K562 (cell line): ENCODE results near the gene IRS1. TPM values are rescaled to one million over a fixed set of nuclear protein-coding genes. Genes with fewer than 3 reads are reported as not detected.
A peak's percentile ranks its signal among the peaks of the same experiment; 100 is the strongest.

Experiments used
- ATAC-seq: fragments of 200-7000 bp; cut with Tn5 transposase; 3 replicates; pipeline ENCODE4 v1.9.1; 2020; ENCODE audit warnings: moderate library complexity
- BruUV-seq: library from RNA; stranded (reverse); fragments of 400-500 nt; replicated peaks from 2 replicates; lab custom pipeline; 2021; lab: Mats Ljungman, UMichigan
- CTCF ChIA-PET: fragments of 300-600 bp; formaldehyde crosslinking; extraction: SDS; loops from one replicate; lab custom pipeline; 2021; ENCODE audit warnings: low intra/inter-chr PET ratio; lab: Yijun Ruan, JAX
- POLR2A ChIA-PET: fragments of 300-600, 350-650 bp; sonication (Branson Sonifier 250); formaldehyde crosslinking; extraction: SDS; loops from one replicate; lab custom pipeline; 2021; ENCODE audit warnings: antibody characterized with exemption, inconsistent platforms; lab: Yijun Ruan, JAX
- DNase-seq, 4 experiments: peaks; one replicate each; pipeline versions ENCODE4 v3.0.0 to v3.0.0-alpha.2; 2011 to 2018; ENCODE audit warnings: low spot score in 3 of 4, mixed read lengths in 3 of 4; ENCODE audit errors: extremely low read depth in 1 of 4
- FAIRE-seq: peaks from 2 replicates; lab custom pipeline; 2011; peaks lifted over from hg19 to GRCh38; lab: Jason Lieb, UNC
- H2AFZ ChIP-seq: 2 replicates; pipeline ENCODE4 v1.6.0; 2011; ENCODE audit warnings: low read depth, low read length, control low read depth, inconsistent platforms
- H3K27ac ChIP-seq: fragments of 200-600 bp; 3 replicates; pipeline ENCODE4 v1.8.0; 2011; ENCODE audit warnings: low read depth, mild to moderate bottlenecking, control low read depth, inconsistent platforms, low read length, moderate library complexity, mixed read lengths; ENCODE audit errors: extremely low read depth
- H3K27me3 ChIP-seq, 2 experiments: fragments of 300-600 bp in 1 of 2; 2 replicates in 1 of 2; 3 replicates in 1 of 2; pipeline versions ENCODE4 v1.6.0 to v1.8.0; 2011; ENCODE audit warnings: inconsistent platforms in 2 of 2, low read length in 2 of 2, mild to moderate bottlenecking in 1 of 2, mixed read lengths in 1 of 2, moderate library complexity in 1 of 2; ENCODE audit not compliant: control insufficient read depth in 2 of 2, insufficient read depth in 2 of 2
- H3K36me3 ChIP-seq: fragments of 300-600 bp; 3 replicates; pipeline ENCODE4 v1.8.0; 2011; ENCODE audit warnings: mild to moderate bottlenecking, low read length, inconsistent platforms; ENCODE audit not compliant: control insufficient read depth, insufficient read depth
- H3K4me1 ChIP-seq, 2 experiments: fragments of 200-600 bp in 1 of 2; replicated peaks in 1 of 2; 2 replicates in 1 of 2; 3 replicates in 1 of 2; pipeline versions ENCODE4 v1.5.1 to v1.8.0; 2011; ENCODE audit warnings: inconsistent platforms in 2 of 2, low read length in 2 of 2, mild to moderate bottlenecking in 1 of 2, mixed read lengths in 1 of 2, moderate library complexity in 1 of 2; ENCODE audit not compliant: control insufficient read depth in 2 of 2, insufficient read depth in 2 of 2
- H3K4me2 ChIP-seq: 2 replicates; pipeline ENCODE4 v1.6.1; 2011; ENCODE audit warnings: low read length, control low read depth, inconsistent platforms, mixed read lengths; ENCODE audit not compliant: insufficient read depth
- H3K4me3 ChIP-seq: fragments of 200-600 bp; sonication (generic), shearing (Covaris generic); 2 replicates; pipeline ENCODE4 v1.5.1; 2016; ENCODE audit warnings: control low read depth, inconsistent platforms
- H3K79me2 ChIP-seq: fragments of 200-600 bp; 3 replicates; pipeline ENCODE4 v1.8.0; 2011; ENCODE audit warnings: low read length, inconsistent platforms; ENCODE audit not compliant: control insufficient read depth, insufficient read depth
- H3K9ac ChIP-seq, 2 experiments: 2 replicates each; pipeline versions ENCODE4 v1.6.0 to v1.6.1; 2011; ENCODE audit warnings: low read depth in 2 of 2, low read length in 2 of 2, control low read depth in 1 of 2, inconsistent platforms in 1 of 2, mild to moderate bottlenecking in 1 of 2, mixed read lengths in 1 of 2; ENCODE audit not compliant: insufficient read depth in 1 of 2
- H3K9me1 ChIP-seq: one replicate; pipeline ENCODE4 v1.6.0; 2011; ENCODE audit warnings: inconsistent platforms, mild to moderate bottlenecking, low read length, moderate library complexity; ENCODE audit not compliant: control insufficient read depth, insufficient read depth
- H3K9me3 ChIP-seq: replicated peaks from 2 replicates; pipeline ENCODE4 v1.5.1; 2011; ENCODE audit warnings: low read depth, low read length, inconsistent platforms; ENCODE audit not compliant: control insufficient read depth, insufficient read depth
- H4K20me1 ChIP-seq: replicated peaks from 2 replicates; pipeline ENCODE4 v1.6.1; 2011; ENCODE audit warnings: low read length, inconsistent platforms, mixed read lengths; ENCODE audit not compliant: control insufficient read depth, insufficient read depth
- SMARCC2 ChIP-seq: fragments of 450-650 bp; IDR thresholded peaks from 2 replicates; pipeline ENCODE4 v1.6.1; 2017; ENCODE audit warnings: antibody characterized with exemption, moderate library complexity, mild to moderate bottlenecking, low read depth
- ZBTB1 ChIP-seq: sonication (generic); formaldehyde crosslinking; IDR thresholded peaks from 2 replicates; pipeline ENCODE4 v1.8.1; 2023; ENCODE audit warnings: missing genetic modification reagents, low read depth, mild to moderate bottlenecking, borderline replicate concordance
- ZNF12 ChIP-seq: sonication (generic); formaldehyde crosslinking; IDR thresholded peaks from 2 replicates; pipeline ENCODE4 v1.4.0; 2020; ENCODE audit warnings: mild to moderate bottlenecking, missing genetic modification reagents
- WGBS: fragments of 100-300 bp; shearing (Covaris generic); methylation state at CpG from one replicate; pipeline ENCODE4 v1.1.6; 2016; ENCODE audit warnings: low coverage, mixed read lengths; ENCODE audit not compliant: insufficient coverage; ENCODE audit errors: missing lambda C conversion rate; 5-methylcytosine and 5-hydroxymethylcytosine counted together
- in situ Hi-C: fragments of 300-500 bp; cut with MboI; formaldehyde crosslinking; loops from 4 replicates; pipeline ENCODE4 v1.15.0; 2018; ENCODE audit warnings: inconsistent platforms, mixed read lengths
- intact Hi-C: fragments of 100-400 bp; cut with micrococcal nuclease; formaldehyde crosslinking; loops from 2 replicates; pipeline ENCODE4 v1.14.2; 2022
- polyA plus RNA-seq, 8 experiments: library from polyadenylated mRNA; depleted of rRNA in 4 of 8; stranded (reverse) in 5 of 8; unstranded in 3 of 8; fragments of >200 nt; fragmentation: Nextera tagmentation in 2 of 8; fragmentation: Illumina TruSeq in 1 of 8; extraction: Ambion mirVana in 2 of 8; extraction: Trizol in 1 of 8; gene quantifications; 2 replicates each; pipeline versions ENCODE4 v1.2.1 to v1.2.3, GENCODE V29; 2011 to 2014; ENCODE audit warnings: inconsistent platforms in 1 of 8, missing spikeins in 1 of 8
- total RNA-seq, 7 experiments: library from RNA; depleted of rRNA in 6 of 7; stranded (reverse); fragments of >200 nt in 6 of 7; fragmentation: Illumina TruSeq in 2 of 7; extraction: Trizol in 2 of 7; gene quantifications; 2 replicates each; pipeline versions ENCODE4 v1.2.1 to v1.2.3, GENCODE V29; 2011 to 2021; ENCODE audit warnings: low replicate concordance in 1 of 7
- TF ChIP-seq, protein P1 (sequence below): fragments of 450-650 bp; IDR thresholded peaks from 2 replicates; pipeline ENCODE4 v1.6.1; 2017; ENCODE audit warnings: antibody characterized with exemption, mild to moderate bottlenecking

IRS1 gene
- total and polyA plus RNA-seq, 9 of the 15 experiments (the other 6 are each of a cell fraction or from before 2014, with no cell fraction given) = under 0.01 to 0.31 (median 0.08) TPM; not detected in 1

DNA sequence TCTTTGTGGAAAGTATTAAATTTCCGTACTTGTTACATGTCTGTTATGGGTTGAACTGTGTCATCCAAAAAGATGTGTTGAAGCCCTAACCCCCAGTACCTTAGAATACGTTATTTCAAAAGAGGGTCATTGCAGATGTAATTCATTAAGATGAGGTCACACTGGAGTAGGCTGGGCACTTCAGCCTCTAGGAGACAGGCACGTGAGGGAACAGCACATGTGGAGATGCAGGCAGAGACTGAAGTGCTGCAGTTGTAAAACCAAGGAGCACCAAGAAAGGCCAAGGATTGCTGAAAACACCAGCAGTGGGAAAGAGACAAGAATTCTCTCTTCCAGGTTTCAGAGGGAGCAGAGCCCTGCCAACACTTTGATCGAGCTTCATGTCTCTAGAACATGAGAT, 31.6 kb upstream of the IRS1 start (continued):
- TF ChIP-seq, protein P1, sequence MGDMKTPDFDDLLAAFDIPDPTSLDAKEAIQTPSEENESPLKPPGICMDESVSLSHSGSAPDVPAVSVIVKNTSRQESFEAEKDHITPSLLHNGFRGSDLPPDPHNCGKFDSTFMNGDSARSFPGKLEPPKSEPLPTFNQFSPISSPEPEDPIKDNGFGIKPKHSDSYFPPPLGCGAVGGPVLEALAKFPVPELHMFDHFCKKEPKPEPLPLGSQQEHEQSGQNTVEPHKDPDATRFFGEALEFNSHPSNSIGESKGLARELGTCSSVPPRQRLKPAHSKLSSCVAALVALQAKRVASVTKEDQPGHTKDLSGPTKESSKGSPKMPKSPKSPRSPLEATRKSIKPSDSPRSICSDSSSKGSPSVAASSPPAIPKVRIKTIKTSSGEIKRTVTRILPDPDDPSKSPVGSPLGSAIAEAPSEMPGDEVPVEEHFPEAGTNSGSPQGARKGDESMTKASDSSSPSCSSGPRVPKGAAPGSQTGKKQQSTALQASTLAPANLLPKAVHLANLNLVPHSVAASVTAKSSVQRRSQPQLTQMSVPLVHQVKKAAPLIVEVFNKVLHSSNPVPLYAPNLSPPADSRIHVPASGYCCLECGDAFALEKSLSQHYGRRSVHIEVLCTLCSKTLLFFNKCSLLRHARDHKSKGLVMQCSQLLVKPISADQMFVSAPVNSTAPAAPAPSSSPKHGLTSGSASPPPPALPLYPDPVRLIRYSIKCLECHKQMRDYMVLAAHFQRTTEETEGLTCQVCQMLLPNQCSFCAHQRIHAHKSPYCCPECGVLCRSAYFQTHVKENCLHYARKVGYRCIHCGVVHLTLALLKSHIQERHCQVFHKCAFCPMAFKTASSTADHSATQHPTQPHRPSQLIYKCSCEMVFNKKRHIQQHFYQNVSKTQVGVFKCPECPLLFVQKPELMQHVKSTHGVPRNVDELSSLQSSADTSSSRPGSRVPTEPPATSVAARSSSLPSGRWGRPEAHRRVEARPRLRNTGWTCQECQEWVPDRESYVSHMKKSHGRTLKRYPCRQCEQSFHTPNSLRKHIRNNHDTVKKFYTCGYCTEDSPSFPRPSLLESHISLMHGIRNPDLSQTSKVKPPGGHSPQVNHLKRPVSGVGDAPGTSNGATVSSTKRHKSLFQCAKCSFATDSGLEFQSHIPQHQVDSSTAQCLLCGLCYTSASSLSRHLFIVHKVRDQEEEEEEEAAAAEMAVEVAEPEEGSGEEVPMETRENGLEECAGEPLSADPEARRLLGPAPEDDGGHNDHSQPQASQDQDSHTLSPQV = no peak

DNA sequence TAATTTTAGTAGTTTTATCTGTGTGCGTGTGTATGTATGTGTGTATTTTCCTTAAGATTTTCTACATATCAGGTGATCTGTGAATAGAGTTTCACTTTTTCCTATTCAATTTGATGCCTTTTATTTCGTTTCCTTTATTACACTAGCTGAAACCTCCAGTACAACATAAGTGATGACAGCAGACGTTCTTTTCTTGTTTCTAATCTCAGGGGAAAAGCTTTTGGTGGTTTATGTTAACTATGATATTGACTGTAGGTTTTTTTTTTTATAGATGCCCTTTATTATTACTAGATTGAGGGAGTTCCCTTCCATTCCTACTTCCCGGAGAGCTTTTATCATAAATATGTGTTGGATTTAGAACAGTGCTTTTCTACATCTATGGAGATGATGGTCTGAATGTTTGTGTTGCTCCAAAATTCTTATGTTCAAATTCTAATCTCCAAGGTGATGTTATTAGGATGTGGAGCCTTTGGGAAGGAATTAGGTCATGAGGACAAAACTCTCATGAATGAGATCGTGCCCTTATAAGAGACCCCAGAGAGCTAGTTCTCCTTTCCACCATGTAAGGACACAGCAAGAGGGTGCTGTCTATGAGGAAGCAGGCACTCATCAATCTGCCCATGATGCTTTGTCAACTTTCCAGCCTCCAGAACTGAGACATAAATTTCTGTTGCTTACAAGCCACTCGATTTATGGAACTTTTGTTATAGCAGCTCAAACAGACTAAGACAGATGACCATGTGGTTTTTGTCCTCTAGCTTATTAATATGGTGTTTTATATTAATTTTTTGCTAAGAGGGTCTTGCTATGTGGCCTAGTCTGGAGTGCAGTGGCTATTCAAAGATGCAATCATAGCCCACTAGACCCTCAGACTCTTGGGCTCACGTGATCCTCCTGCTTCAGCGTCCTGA, 30.4 kb upstream of the IRS1 start:
- Histone ChIP-seq H3K36me3 (peaks cover 7% of the 10 kb centered on the region; the same call in 1 of the 3 replicates), H3K4me3 (no peak overlapping the region), H3K9me1 (no peaks in the 10 kb centered on the region), H4K20me1 (no peaks in the 10 kb centered on the region), H3K9ac (no peak overlapping the region), H3K27me3 (no peaks in the 10 kb centered on the region), H2AFZ (no peak overlapping the region), H3K27ac (no peak overlapping the region), H3K4me1 (no peaks in the 10 kb centered on the region), H3K79me2 (peaks cover 25% of the 10 kb centered on the region), H3K9me3 (no peaks in the 10 kb centered on the region), H3K4me2 (no peak overlapping the region)
- POLR2A ChIA-PET = interaction anchor here (1.1 kb wide), 1 partner anchor 19 kb away, joined by 3 read pairs; no protein-coding TSS in a partner anchor
- DNase-seq (no peak), ATAC-seq (no peak), FAIRE-seq (no peak)
- no TSS peak for BruUV-seq
- 72% methylated on average over 8 of the region's 8 CpGs for WGBS
- CTCF ChIA-PET = no interaction called here
- intact Hi-C loops = no loop called here
- in situ Hi-C loops = no loop called here
- TF ChIP-seq SMARCC2 (no peak), ZNF12 (peak; percentile 86), ZBTB1 (CRISPR knock-in tag) (no peak)
